GM12874 (cell line): ENCODE measurements around the gene SQOR.

ENCODE experiments used
- TF ChIP-seq, protein P1 (sequence below): IDR thresholded peaks from 2 replicates; pipeline ENCODE4 v1.5.1; 2011; ENCODE audit warnings: low read depth, mild to moderate bottlenecking, control low read depth, low read length, moderate library complexity; ENCODE audit not compliant: insufficient read depth

Gene SQOR

DNA sequence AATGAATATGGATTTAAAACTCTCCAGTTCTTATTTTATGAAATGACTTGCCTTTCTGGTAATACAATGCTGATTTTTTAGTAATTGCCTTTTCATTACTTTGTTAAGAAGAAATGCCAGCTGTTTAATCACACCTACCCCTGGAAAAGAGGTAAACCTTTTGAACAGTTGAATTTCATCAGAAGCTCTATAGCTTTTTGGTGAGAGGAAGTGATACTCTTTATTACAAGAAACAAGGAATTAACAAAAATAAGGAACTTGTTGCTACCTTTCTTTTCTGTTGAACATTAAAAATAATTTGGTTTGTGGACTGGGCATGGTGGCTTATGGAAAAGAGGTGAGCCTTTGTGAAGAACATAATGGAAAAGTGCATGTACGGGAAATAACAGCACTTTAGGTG lies 28.0 kb upstream of the SQOR start:
- TF ChIP-seq, protein P1, sequence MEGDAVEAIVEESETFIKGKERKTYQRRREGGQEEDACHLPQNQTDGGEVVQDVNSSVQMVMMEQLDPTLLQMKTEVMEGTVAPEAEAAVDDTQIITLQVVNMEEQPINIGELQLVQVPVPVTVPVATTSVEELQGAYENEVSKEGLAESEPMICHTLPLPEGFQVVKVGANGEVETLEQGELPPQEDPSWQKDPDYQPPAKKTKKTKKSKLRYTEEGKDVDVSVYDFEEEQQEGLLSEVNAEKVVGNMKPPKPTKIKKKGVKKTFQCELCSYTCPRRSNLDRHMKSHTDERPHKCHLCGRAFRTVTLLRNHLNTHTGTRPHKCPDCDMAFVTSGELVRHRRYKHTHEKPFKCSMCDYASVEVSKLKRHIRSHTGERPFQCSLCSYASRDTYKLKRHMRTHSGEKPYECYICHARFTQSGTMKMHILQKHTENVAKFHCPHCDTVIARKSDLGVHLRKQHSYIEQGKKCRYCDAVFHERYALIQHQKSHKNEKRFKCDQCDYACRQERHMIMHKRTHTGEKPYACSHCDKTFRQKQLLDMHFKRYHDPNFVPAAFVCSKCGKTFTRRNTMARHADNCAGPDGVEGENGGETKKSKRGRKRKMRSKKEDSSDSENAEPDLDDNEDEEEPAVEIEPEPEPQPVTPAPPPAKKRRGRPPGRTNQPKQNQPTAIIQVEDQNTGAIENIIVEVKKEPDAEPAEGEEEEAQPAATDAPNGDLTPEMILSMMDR, result no peak

DNA sequence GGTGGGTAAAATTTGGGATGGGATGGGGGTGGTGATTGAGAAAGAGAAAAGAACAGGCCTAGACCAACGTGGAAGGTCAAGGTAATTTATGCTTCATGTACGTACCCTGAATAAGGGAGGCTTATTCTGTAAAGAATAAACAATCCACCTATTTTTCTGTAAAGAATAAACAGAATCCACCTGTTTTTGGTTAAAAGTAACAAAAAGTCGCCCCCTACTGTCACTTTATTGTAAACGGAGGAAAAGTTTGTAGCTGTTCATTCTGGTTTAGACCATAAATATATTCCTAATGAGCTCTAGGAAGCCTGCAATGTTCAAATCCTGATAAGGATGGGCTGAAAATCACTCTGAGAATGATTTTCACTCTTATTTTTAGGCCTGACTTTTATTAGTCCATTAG lies 23.5 kb upstream of the SQOR start:
- TF ChIP-seq, protein P1, result peak; percentile 31; the same call in 1 of the 2 replicates

DNA sequence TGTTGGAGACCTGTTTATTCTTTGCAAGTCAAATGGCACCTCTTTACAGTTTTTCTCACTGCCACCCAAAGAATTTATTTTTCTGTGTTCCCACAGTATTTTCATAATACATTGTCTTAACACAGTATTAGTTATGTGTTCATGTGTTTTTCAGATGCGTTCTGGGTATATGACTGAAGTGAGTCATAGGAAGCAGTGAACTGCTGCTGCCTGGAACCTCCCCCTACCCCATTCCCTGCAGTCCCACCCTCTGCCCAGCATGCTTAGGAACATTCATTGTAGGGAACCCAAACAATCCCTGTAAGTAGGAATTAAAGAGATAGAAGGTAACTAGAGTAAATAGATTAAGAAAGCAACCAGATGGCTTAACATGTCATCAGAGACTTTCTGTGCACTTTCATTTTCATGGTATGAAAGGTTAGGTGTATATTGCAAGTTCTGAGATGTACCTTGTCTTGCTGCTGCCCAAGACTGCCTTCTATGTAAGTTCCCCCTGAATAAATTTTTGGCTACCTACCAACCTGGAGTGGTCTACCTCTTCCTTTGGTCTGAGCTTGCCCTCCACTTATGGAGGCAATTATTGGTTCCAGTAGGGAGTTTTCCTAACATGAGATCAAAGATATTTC lies 21.9 kb upstream of the SQOR start:
- TF ChIP-seq, protein P1, result no peak

DNA sequence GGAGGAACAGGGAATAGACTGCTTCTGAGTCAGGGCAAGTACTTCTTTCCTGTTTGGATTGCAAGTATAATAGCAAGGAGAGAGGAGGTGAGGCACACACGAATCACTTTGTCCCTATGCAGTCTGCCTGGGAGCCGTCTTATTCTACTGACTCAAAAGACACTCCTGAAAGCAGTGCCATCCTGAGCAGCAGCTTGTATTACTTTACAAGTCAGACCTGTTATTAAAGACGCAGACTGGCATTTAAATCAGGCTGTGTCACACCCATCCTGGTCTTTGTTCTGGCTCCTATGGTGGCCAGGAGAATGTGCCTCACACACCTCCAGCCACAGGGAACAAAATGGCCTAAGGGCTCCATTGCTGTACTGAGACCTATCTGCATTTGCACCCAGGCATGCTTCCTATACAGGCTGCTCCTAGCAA lies 17.9 kb upstream of the SQOR start:
- TF ChIP-seq, protein P1, result no peak

DNA sequence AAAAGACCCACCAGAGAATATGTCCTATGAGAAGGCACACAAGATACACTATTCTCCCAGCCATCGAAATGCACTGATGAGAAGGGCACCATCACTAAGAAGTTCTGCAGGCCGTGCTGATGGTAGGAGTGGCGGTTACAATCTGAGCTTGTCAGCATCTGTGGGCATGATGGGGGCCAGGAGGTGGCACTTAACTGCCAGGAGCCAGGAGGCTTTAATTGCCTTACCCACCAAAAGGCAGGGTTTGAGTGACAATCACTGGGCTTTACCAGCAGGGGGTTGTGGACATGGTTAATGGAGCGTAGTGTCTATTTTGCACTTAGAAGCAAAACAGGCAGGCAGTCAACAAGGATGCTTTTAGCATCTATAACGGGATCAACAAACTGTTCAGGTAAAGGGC lies 16.0 kb upstream of the SQOR start:
- TF ChIP-seq, protein P1, result peak; percentile 39; the same call in 1 of the 2 replicates

- TF ChIP-seq, protein P1, result no peak
Measured at GRCh38 chr15:45628136-45628535, 6.7 kb upstream of the SQOR start.

- TF ChIP-seq, protein P1, result no peak
Measured at GRCh38 chr15:45630917-45631691, 3.7 kb upstream of the SQOR start.
